IMR-90 (cell line): ENCODE measurements around the gene TMEM231. TPM values are rescaled to one million over a fixed set of nuclear protein-coding genes. Genes with fewer than 3 reads are reported as not detected.

ENCODE experiments used
- ATAC-seq: fragments of 200-7000 bp; cut with Tn5 transposase; 2 replicates; pipeline ENCODE4 v1.9.1; 2020; ENCODE audit warnings: low read depth, mild to moderate bottlenecking, moderate library complexity
- BruUV-seq: library from RNA; stranded (reverse); fragments of 400-500 nt; replicated peaks from 2 replicates; lab custom pipeline; 2021; lab: Mats Ljungman, UMichigan
- CTCF ChIA-PET: fragments of 300-600 bp; formaldehyde crosslinking; extraction: SDS; loops from one replicate; lab custom pipeline; 2021; ENCODE audit warnings: antibody characterized with exemption; lab: Yijun Ruan, JAX
- POLR2A ChIA-PET: fragments of 300-600 bp; sonication (Branson Sonifier 250); formaldehyde crosslinking; loops from one replicate; lab custom pipeline; 2022; ENCODE audit warnings: antibody characterized with exemption; ENCODE audit not compliant: unreplicated experiment; lab: Charles Lee
- DNase-seq: peaks from one replicate; pipeline ENCODE4 v3.0.0; 2013
- H2AFZ ChIP-seq: replicated peaks from 2 replicates; pipeline ENCODE3; 2013; ENCODE audit warnings: low read length, mild to moderate bottlenecking; ENCODE audit not compliant: poor library complexity
- H2AK5ac ChIP-seq: 2 replicates; pipeline ENCODE4 v1.6.1; 2013; ENCODE audit warnings: low read depth, low read length, inconsistent platforms
- H2AK9ac ChIP-seq: replicated peaks from 2 replicates; pipeline ENCODE3; 2013; ENCODE audit warnings: mild to moderate bottlenecking, low read depth, low read length, moderate library complexity; ENCODE audit not compliant: poor library complexity
- H2BK120ac ChIP-seq: 2 replicates; pipeline ENCODE4 v1.6.1; 2013; ENCODE audit warnings: low read depth, low read length, inconsistent platforms
- H2BK15ac ChIP-seq: 3 replicates; pipeline ENCODE4 v1.6.1; 2013; ENCODE audit warnings: low read depth, low read length, inconsistent platforms
- H2BK20ac ChIP-seq: 2 replicates; pipeline ENCODE4 v1.6.1; 2013; ENCODE audit warnings: low read depth, mild to moderate bottlenecking, inconsistent platforms, low read length, moderate library complexity
- H2BK5ac ChIP-seq: 2 replicates; pipeline ENCODE4 v1.6.1; 2013; ENCODE audit warnings: mild to moderate bottlenecking, low read depth, low read length, inconsistent platforms; ENCODE audit not compliant: poor library complexity, severe bottlenecking
- H3K14ac ChIP-seq: replicated peaks from 2 replicates; pipeline ENCODE4 v1.6.1; 2013; ENCODE audit warnings: low read depth, low read length, inconsistent platforms
- H3K18ac ChIP-seq: 2 replicates; pipeline ENCODE4 v1.6.1; 2013; ENCODE audit warnings: low read depth, low read length, control low read depth
- H3K23ac ChIP-seq: 2 replicates; pipeline ENCODE4 v1.6.1; 2013; ENCODE audit warnings: low read depth, low read length, inconsistent platforms
- H3K27ac ChIP-seq: 2 replicates; pipeline ENCODE4 v1.5.1; 2013; ENCODE audit warnings: mild to moderate bottlenecking, control low read depth, low read length; ENCODE audit not compliant: insufficient read depth
- H3K27me3 ChIP-seq: 2 replicates; pipeline ENCODE4 v1.6.1; 2013; ENCODE audit warnings: low read length; ENCODE audit not compliant: control insufficient read depth, insufficient read depth
- H3K36me3 ChIP-seq: 2 replicates; pipeline ENCODE4 v1.6.1; 2013; ENCODE audit warnings: low read length, mixed read lengths; ENCODE audit not compliant: control insufficient read depth, insufficient read depth
- H3K4ac ChIP-seq: 2 replicates; pipeline ENCODE4 v1.6.1; 2013; ENCODE audit warnings: low read depth, low read length, inconsistent platforms
- H3K4me1 ChIP-seq: 2 replicates; pipeline ENCODE4 v1.6.1; 2013; ENCODE audit warnings: low read length, mixed read lengths; ENCODE audit not compliant: control insufficient read depth, insufficient read depth
- H3K4me2 ChIP-seq: 2 replicates; pipeline ENCODE4 v1.6.1; 2013; ENCODE audit warnings: low read depth, mild to moderate bottlenecking, control low read depth, low read length, moderate library complexity
- H3K4me3 ChIP-seq: 2 replicates; pipeline ENCODE4 v1.5.1; 2013; ENCODE audit warnings: low read depth, mild to moderate bottlenecking, control low read depth, low read length, moderate library complexity; ENCODE audit not compliant: insufficient read depth
- H3K56ac ChIP-seq: 2 replicates; pipeline ENCODE4 v1.6.1; 2013; ENCODE audit warnings: low read length, inconsistent platforms; ENCODE audit not compliant: insufficient read depth; ENCODE audit errors: extremely low read depth
- H3K79me1 ChIP-seq, 2 experiments: 2 replicates each; pipeline ENCODE4 v1.6.1; 2013; ENCODE audit warnings: low read length in 2 of 2, inconsistent platforms in 1 of 2, low read depth in 1 of 2
- H3K9ac ChIP-seq: 2 replicates; pipeline ENCODE4 v1.6.1; 2013; ENCODE audit warnings: low read depth, low read length, control low read depth
- H3K9me1 ChIP-seq: 2 replicates; pipeline ENCODE4 v1.6.1; 2013; ENCODE audit warnings: low read length, inconsistent platforms; ENCODE audit not compliant: insufficient read depth
- H3K9me3 ChIP-seq: 2 replicates; pipeline ENCODE4 v1.6.1; 2013; ENCODE audit warnings: low read length; ENCODE audit not compliant: control insufficient read depth, insufficient read depth
- H4K20me1 ChIP-seq: 2 replicates; pipeline ENCODE4 v1.6.1; 2013; ENCODE audit warnings: low read length, inconsistent platforms; ENCODE audit not compliant: insufficient read depth
- H4K5ac ChIP-seq: 2 replicates; pipeline ENCODE4 v1.6.1; 2013; ENCODE audit warnings: mild to moderate bottlenecking, low read depth, low read length, control low read depth
- H4K8ac ChIP-seq, 2 experiments: 2 replicates each; pipeline ENCODE4 v1.6.1; 2013; ENCODE audit warnings: low read depth in 2 of 2, low read length in 2 of 2, control low read depth in 1 of 2, inconsistent platforms in 1 of 2
- H4K91ac ChIP-seq: 2 replicates; pipeline ENCODE4 v1.6.1; 2013; ENCODE audit warnings: low read depth, low read length, inconsistent platforms; ENCODE audit not compliant: insufficient read depth
- CHD1 ChIP-seq: IDR thresholded peaks from 2 replicates; pipeline ENCODE4 v1.6.1; 2012; ENCODE audit warnings: low read depth, low read length, improper control_type of control experiment
- MAZ ChIP-seq: IDR thresholded peaks from 2 replicates; pipeline ENCODE4 v1.6.1; 2012; ENCODE audit warnings: low read depth, mild to moderate bottlenecking, low read length, improper control_type of control experiment, moderate library complexity, borderline replicate concordance
- POLR2A ChIP-seq: IDR thresholded peaks from 2 replicates; pipeline ENCODE4 v1.6.1; 2012; ENCODE audit warnings: mild to moderate bottlenecking, low read depth, low read length
- RAD21 ChIP-seq: IDR thresholded peaks from 2 replicates; pipeline ENCODE4 v1.6.1; 2012; ENCODE audit warnings: low read length, improper control_type of control experiment
- RCOR1 ChIP-seq: IDR thresholded peaks from 2 replicates; pipeline ENCODE4 v1.6.1; 2012; ENCODE audit warnings: mild to moderate bottlenecking, low read length, improper control_type of control experiment; ENCODE audit not compliant: insufficient replicate concordance
- WGBS, 2 experiments: methylation state at CpG; one replicate each; pipeline versions ENCODE4 v1.1.5 to v1.1.7; 2013; ENCODE audit warnings: missing lambda C conversion rate in 2 of 2; ENCODE audit not compliant: insufficient read length in 1 of 2; ENCODE audit errors: extremely low coverage in 2 of 2; 5-methylcytosine and 5-hydroxymethylcytosine counted together
- dilution Hi-C: fragments of 300-500 bp; cut with HindIII; formaldehyde crosslinking; loops from one replicate; pipeline ENCODE4 v1.14.3; 2018; ENCODE audit warnings: low sequenced_read_pairs; ENCODE audit not compliant: unreplicated experiment
- in situ Hi-C: fragments of 300-500 bp; cut with MboI; formaldehyde crosslinking; loops from 3 replicates; pipeline ENCODE4 v1.14.3; 2019; ENCODE audit warnings: low sequenced_read_pairs, inconsistent platforms, mixed read lengths
- intact Hi-C: fragments of 100-400 bp; cut with micrococcal nuclease; formaldehyde crosslinking; loops from 2 replicates; pipeline ENCODE4 v1.10.0; 2022
- polyA plus RNA-seq, 3 experiments: library from polyadenylated mRNA; depleted of rRNA; stranded (reverse); fragments of >200 nt; gene quantifications; 2 replicates each; pipeline ENCODE4 v1.2.3, GENCODE V29; 2012; ENCODE audit warnings: low replicate concordance in 1 of 3
- total RNA-seq: library from RNA; depleted of rRNA; stranded (reverse); fragments of >200 nt; gene quantifications from 2 replicates; pipeline ENCODE4 v1.2.3, GENCODE V29; 2012
- TF ChIP-seq, protein P1 (sequence below): conservative IDR thresholded peaks from 2 replicates; pipeline ENCODE4 v1.5.1; 2012; ENCODE audit warnings: mild to moderate bottlenecking, low read depth, low read length, improper control_type of control experiment

TMEM231 gene
- total and polyA plus RNA-seq, 2 of the 4 experiments (the other 2 are of a cell fraction): 10.6 to 15.4 TPM

DNA sequence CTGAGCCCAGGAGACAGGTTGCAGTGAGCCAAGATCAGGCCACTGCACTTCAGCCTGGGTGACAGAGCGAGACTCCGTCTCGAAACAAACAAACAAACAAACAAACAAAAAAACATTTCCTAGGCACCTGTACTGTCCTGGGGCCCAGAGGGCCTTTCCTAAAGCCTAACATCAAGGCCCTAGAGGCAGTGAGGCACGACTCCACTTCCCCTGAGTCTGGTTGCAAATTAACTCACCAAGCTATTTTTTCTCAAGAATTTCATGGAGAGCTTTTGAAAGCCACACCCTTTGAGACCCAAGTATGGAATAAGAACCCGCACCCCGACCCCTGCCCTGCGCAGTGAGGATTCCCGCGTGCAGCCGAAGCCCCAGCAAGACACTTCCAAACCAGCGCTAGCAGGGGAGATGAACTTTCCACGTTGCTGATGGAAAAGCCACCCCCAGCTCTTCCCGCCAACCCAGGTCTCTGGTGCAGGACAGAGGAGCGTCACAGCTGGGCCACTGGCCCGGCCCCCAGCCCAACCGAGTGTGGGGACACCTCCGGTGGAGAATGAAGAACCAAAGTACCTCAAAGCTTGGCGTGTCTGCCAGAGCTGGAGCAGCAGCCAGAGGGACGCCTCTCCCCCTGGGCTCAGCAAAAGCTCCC lies 21.4 kb downstream of the TMEM231 start:
- Histone ChIP-seq H4K8ac (no peak overlapping the region), H3K27ac (no peak overlapping the region), H3K27me3 (peaks cover 19% of the 10 kb centered on the region), H2BK20ac (no peak overlapping the region), H2BK5ac (no peak overlapping the region), H3K9me3 (no peaks in the 10 kb centered on the region), H4K20me1 (no peaks in the 10 kb centered on the region), H3K4me2 (no peak overlapping the region), H3K23ac (no peak overlapping the region), H3K9ac (no peak overlapping the region), H3K56ac (no peak overlapping the region), H3K4me3 (no peak overlapping the region), H3K18ac (no peak overlapping the region), H2BK120ac (no peak overlapping the region), H2AK5ac (no peak overlapping the region), H2AFZ (no peak overlapping the region), H3K4ac (no peak overlapping the region), H3K36me3 (no peaks in the 10 kb centered on the region), H4K91ac (no peak overlapping the region), H3K79me1 (no peaks in the 10 kb centered on the region), H2BK15ac (no peak overlapping the region), H2AK9ac (no peak overlapping the region), H3K4me1 (no peaks in the 10 kb centered on the region), H3K14ac (no peak overlapping the region), H4K5ac (no peak overlapping the region), H3K9me1 (no peaks in the 10 kb centered on the region)
- DNase-seq: no peak
- 69% methylated on average over 7 of the region's 19 CpGs; no CpG with 5 or more reads in 1 of the 2 experiments for WGBS, 2 experiments
- in situ Hi-C loops: no loop called here
- intact Hi-C loops: no loop called here
- BruUV-seq: no TSS peak
- ChIA-PET CTCF (interaction anchor here (1.2 kb wide), 1 partner anchor 17 kb away, joined by 3 read pairs; no protein-coding TSS in a partner anchor), POLR2A (no interaction called here)
- TF ChIP-seq CHD1 (no peak), RCOR1 (no peak), RAD21 (no peak), POLR2A (no peak), MAZ (no peak)
- TF ChIP-seq, protein P1, sequence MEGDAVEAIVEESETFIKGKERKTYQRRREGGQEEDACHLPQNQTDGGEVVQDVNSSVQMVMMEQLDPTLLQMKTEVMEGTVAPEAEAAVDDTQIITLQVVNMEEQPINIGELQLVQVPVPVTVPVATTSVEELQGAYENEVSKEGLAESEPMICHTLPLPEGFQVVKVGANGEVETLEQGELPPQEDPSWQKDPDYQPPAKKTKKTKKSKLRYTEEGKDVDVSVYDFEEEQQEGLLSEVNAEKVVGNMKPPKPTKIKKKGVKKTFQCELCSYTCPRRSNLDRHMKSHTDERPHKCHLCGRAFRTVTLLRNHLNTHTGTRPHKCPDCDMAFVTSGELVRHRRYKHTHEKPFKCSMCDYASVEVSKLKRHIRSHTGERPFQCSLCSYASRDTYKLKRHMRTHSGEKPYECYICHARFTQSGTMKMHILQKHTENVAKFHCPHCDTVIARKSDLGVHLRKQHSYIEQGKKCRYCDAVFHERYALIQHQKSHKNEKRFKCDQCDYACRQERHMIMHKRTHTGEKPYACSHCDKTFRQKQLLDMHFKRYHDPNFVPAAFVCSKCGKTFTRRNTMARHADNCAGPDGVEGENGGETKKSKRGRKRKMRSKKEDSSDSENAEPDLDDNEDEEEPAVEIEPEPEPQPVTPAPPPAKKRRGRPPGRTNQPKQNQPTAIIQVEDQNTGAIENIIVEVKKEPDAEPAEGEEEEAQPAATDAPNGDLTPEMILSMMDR: no peak
- dilution Hi-C loops: no loop called here
- ATAC-seq: no peak
